Measurements from ENCODE around the gene AQP5.

Gene AQP5

DNA sequence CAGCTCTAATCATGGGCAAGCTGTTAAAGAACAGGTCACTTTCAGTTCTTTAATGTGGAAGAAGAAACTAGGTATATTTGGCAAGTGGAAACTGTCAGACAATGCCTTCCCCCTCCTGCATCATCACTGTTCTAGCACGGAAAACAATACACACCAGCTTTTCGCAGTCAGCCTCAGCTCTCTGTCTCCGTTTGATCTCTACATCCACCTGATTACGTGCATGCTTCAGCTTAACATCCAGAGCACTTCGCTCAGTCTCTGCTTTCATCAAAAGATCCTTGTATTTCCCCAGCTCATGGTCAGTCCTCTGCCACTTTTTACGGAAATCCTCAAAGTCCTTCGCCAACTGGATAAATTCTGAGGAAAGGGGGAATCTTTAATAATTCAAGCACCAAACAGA, 44.6 kb downstream of the AQP5 start:
- in situ Hi-C loops (cut with MboI; ENCODE audit: low sequenced_read_pairs) = no loop called here

DNA sequence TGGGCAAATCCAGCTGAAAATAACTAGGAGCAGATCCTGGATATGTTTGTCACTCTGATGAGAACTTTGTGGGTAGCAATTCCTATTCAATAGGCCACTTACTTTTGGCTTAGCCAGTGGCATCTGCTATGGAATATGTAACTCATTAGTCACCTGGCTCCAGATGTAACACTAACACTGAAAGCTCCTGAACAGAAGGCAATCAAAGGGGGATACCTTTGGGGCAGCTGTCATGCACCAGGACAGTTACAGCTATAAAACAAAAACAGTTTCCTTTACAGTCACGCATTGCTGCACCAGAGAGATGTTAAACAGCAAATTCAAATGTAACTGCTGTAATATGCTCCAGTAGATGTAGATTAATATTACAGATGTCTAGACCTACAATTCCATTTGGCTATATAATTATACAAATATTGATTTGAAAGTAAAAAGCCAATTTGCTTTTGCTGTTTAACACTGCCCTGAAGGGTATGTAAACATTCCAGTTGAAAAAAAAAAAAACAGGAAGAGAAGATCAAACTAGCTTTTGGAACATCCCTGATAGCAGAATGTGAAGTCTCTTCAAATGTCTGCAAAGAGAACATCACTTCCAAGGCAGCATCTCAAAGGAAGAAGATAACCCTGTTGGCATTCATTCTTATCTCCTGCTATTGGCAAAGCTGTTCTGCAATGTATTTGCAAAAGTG, 45.2 kb downstream of the AQP5 start:
- in situ Hi-C loops (cut with MboI; ENCODE audit: low sequenced_read_pairs) = no loop called here

DNA sequence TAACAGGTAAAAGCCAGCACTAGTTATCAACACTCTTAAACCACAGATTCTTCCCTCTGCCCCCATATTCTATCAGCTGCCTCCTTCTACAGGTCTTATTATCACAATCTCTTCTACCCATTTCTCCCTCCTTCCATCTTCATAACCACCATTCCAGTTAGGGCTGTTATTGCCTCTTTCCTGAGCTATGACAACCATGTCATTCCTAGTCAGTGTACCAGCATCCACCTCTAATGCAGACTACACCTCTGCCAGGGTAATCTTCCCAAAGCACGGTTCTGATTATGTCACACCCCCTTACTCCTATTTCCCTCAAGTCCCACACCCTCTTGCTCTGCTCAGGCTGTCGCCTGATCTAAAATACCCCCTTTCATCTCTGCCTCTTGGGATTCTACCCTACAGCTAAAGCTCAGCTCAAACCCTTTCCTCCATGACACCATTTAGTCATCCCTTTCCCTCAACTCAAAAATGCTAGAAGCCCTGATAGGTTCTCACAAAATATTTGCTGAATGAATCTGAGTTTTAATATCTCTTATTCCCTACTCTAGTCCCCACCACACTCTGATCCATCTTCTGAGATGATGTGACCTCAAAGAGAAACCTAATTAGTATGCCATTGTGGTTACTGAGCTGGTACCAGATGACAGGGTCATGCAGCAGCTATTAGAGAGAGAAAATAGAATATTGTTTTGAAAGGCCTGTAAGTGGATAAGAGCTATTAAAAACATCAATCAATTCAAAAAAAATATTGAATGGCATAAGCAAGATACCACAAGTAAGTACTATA, 51.9 kb downstream of the AQP5 start:
- in situ Hi-C loops (cut with MboI; ENCODE audit: low sequenced_read_pairs) = no loop called here

DNA sequence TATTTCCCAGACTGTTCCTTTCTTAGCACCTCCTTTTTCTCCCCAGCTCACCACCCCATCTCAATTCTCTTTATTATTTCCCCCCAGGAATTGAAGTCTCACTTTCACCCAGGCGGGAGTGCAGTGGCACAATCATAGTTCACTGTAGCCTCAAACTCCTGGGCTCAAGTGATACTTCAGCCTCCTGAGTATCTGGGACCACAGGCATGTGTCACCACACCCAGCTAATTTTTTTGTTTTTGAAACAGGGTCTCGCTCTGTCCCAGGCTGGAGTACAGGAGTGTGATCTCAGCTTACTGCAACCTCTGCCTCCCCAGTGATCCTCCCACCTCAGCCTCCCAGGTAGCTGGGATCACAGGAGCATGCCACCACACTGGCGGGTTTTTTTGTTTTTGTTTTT, 52.7 kb downstream of the AQP5 start:
- in situ Hi-C loops (cut with MboI; ENCODE audit: low sequenced_read_pairs) = no loop called here

Data from HL-60/S4 (cell line).